ENCODE results near the gene PVALEF.

PVALEF gene

DNA sequence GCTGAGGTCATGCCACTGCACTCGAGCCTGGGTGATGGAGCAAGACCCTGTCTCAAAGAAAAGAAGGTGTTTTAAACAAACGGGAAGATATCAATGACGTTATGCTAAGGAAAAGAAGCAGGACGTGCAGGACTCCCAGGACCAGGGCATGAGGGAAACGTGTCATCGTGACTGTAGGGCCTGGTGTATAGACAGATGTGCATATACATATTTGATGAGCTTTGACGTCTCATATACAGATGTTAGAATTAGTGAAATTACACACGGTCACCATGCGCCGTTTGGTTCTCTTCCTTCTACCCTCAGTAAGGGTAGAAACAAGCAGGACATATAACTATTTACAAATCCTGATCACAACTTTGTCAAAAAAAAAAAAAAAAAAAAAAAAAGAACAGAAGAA is 17.6 kb upstream of the PVALEF start:
- H3K4ac ChIP-seq (ENCODE audit: low read length): no peak overlapping the region
- H2AFZ ChIP-seq (ENCODE audit: low read length): no peak overlapping the region
- H3K79me1 ChIP-seq (ENCODE audit: low read depth, low read length): no peaks in the 10 kb centered on the region
- no peak overlapping the region for H3K23ac ChIP-seq (ENCODE audit: low read depth, low read length, poor library complexity)
- no peak overlapping the region for H3K4me3 ChIP-seq (ENCODE audit: low read length in 2 of 2)
- no peak overlapping the region for H2BK12ac ChIP-seq (ENCODE audit: low read length)
- peaks cover 4 to 8% of the 10 kb centered on the region in 2 donors for H3K4me1 ChIP-seq (ENCODE audit: control insufficient read depth in 2 of 2, insufficient read depth in 1 of 2, low read depth in 1 of 2, low read length in 2 of 2)
- H4K91ac ChIP-seq (ENCODE audit: low read depth, low read length, poor library complexity): no peak overlapping the region
- WGBS, 2 donors (ENCODE audit: extremely low coverage in 2 of 2, insufficient read length in 2 of 2, insufficient replicate concordance in 1 of 2): no CpG with 5 or more reads among the region's 10 CpGs
- H2BK120ac ChIP-seq (ENCODE audit: low read depth, low read length): no peak overlapping the region
- DNase-seq (ENCODE audit: low spot score): no peak
- no peak overlapping the region for H2BK15ac ChIP-seq (ENCODE audit: low read length)
- no peaks in the 10 kb centered on the region for H3K36me3 ChIP-seq (replicated peaks in 1 of 2; ENCODE audit: control insufficient read depth in 2 of 2, insufficient read depth in 2 of 2, low read length in 2 of 2)
- no peak overlapping the region for H3K27ac ChIP-seq (replicated peaks; ENCODE audit: low read length)
- no peak overlapping the region for H3K14ac ChIP-seq (ENCODE audit: low read length)
- H3K4me2 ChIP-seq (ENCODE audit: insufficient read depth, low read length, poor library complexity, severe bottlenecking): no peak overlapping the region
- no peak overlapping the region for H2BK5ac ChIP-seq (ENCODE audit: low read length)
- no peaks in the 10 kb centered on the region for H3K27me3 ChIP-seq (ENCODE audit: control insufficient read depth in 3 of 3, insufficient read depth in 3 of 3, low read depth in 1 of 3, low read length in 3 of 3)
- no peak overlapping the region for H3K18ac ChIP-seq (ENCODE audit: low read length)
- H3K9ac ChIP-seq (ENCODE audit: low read depth, low read length, poor library complexity): no peak overlapping the region
- no peaks in the 10 kb centered on the region for H3K9me3 ChIP-seq (replicated peaks in 1 of 2; ENCODE audit: control insufficient read depth in 2 of 2, insufficient read depth in 1 of 2, low read depth in 1 of 2, low read length in 2 of 2)
- H4K8ac ChIP-seq (ENCODE audit: low read depth, low read length): no peak overlapping the region
- no peak overlapping the region for H2AK5ac ChIP-seq (ENCODE audit: low read depth, low read length)

- Histone ChIP-seq H3K9me3 (replicated peaks in 1 of 2; ENCODE audit: control insufficient read depth in 2 of 2, insufficient read depth in 1 of 2, low read depth in 1 of 2, low read length in 2 of 2) (no peaks in the 10 kb centered on the region), H4K91ac (ENCODE audit: low read depth, low read length, poor library complexity) (no peak overlapping the region), H3K14ac (ENCODE audit: low read length) (peak overlapping the region; percentile 76), H3K4ac (ENCODE audit: low read length) (no peak overlapping the region), H2BK5ac (ENCODE audit: low read length) (peak overlapping the region; percentile 66), H3K4me2 (ENCODE audit: insufficient read depth, low read length, poor library complexity, severe bottlenecking) (no peak overlapping the region), H3K27ac (replicated peaks; ENCODE audit: low read length) (no peak overlapping the region), H3K4me1 (ENCODE audit: control insufficient read depth in 2 of 2, insufficient read depth in 1 of 2, low read depth in 1 of 2, low read length in 2 of 2) (peaks cover 2 to 7% of the 10 kb centered on the region in 2 donors), H3K36me3 (replicated peaks in 1 of 2; ENCODE audit: control insufficient read depth in 2 of 2, insufficient read depth in 2 of 2, low read length in 2 of 2) (no peaks in the 10 kb centered on the region), H3K27me3 (ENCODE audit: control insufficient read depth in 3 of 3, insufficient read depth in 3 of 3, low read depth in 1 of 3, low read length in 3 of 3) (no peaks in the 10 kb centered on the region), H4K8ac (ENCODE audit: low read depth, low read length) (peak overlapping the region; percentile 48), H2BK12ac (ENCODE audit: low read length) (peak overlapping the region; percentile 73), H2BK15ac (ENCODE audit: low read length) (no peak overlapping the region), H3K79me1 (ENCODE audit: low read depth, low read length) (no peaks in the 10 kb centered on the region), H2AK5ac (ENCODE audit: low read depth, low read length) (peak overlapping the region; percentile 63), H3K23ac (ENCODE audit: low read depth, low read length, poor library complexity) (peak overlapping the region; percentile 93), H3K9ac (ENCODE audit: low read depth, low read length, poor library complexity) (no peak overlapping the region), H3K4me3 (ENCODE audit: low read length in 2 of 2) (no peak overlapping the region), H2BK120ac (ENCODE audit: low read depth, low read length) (no peak overlapping the region), H2AFZ (ENCODE audit: low read length) (no peak overlapping the region), H3K18ac (ENCODE audit: low read length) (no peak overlapping the region)
- no peak for DNase-seq (ENCODE audit: low spot score)
- WGBS, 2 donors (ENCODE audit: extremely low coverage in 2 of 2, insufficient read length in 2 of 2, insufficient replicate concordance in 1 of 2): no CpG with 5 or more reads among the region's 15 CpGs
These were observed 16.7 kb upstream of the PVALEF start for GRCh38 chr17:81148571-81148970.

DNA sequence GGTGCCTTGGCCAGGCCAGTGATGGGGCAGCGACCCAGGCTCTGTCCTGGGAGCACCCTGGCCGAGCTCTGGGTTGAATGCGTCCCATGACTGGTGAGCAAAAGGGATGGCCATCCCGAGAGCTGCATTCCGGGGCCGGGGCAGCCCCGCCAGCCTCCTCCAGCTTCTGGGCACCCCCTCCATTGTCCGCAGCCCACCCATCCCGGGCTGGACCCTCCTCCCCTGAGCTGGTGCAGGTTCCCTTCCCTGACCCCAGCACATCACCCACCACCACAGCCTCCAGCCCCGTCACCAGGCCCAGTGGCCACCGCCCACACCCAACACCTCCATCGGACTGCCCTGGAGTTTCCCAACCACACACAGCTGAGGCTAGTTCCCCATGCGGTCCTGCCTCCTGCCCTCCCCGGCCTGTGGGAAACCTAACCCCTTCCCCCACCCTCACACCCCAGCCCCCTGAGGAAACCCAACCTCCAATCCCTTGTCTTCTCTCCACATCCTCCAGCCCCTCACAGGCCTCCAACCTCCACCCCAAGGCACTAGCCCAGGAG is 16.2 kb upstream of the PVALEF start:
- no peaks in the 10 kb centered on the region for H3K27me3 ChIP-seq (ENCODE audit: control insufficient read depth in 3 of 3, insufficient read depth in 3 of 3, low read depth in 1 of 3, low read length in 3 of 3)
- peak overlapping the region; percentile 66 for H2BK5ac ChIP-seq (ENCODE audit: low read length)
- H3K23ac ChIP-seq (ENCODE audit: low read depth, low read length, poor library complexity): peak overlapping the region; percentile 8
- no peak overlapping the region for H3K27ac ChIP-seq (replicated peaks; ENCODE audit: low read length)
- no peak overlapping the region for H4K91ac ChIP-seq (ENCODE audit: low read depth, low read length, poor library complexity)
- no peak overlapping the region for H3K4me2 ChIP-seq (ENCODE audit: insufficient read depth, low read length, poor library complexity, severe bottlenecking)
- DNase-seq (ENCODE audit: low spot score): no peak
- peaks cover 2 to 6% of the 10 kb centered on the region in 2 donors for H3K4me1 ChIP-seq (ENCODE audit: control insufficient read depth in 2 of 2, insufficient read depth in 1 of 2, low read depth in 1 of 2, low read length in 2 of 2)
- H2AFZ ChIP-seq (ENCODE audit: low read length): no peak overlapping the region
- no peaks in the 10 kb centered on the region for H3K79me1 ChIP-seq (ENCODE audit: low read depth, low read length)
- H2BK12ac ChIP-seq (ENCODE audit: low read length): no peak overlapping the region
- H3K4me3 ChIP-seq (ENCODE audit: low read length in 2 of 2): no peak overlapping the region
- H3K4ac ChIP-seq (ENCODE audit: low read length): no peak overlapping the region
- no peaks in the 10 kb centered on the region for H3K9me3 ChIP-seq (replicated peaks in 1 of 2; ENCODE audit: control insufficient read depth in 2 of 2, insufficient read depth in 1 of 2, low read depth in 1 of 2, low read length in 2 of 2)
- no CpG with 5 or more reads among the region's 14 CpGs for WGBS, 2 donors (ENCODE audit: extremely low coverage in 2 of 2, insufficient read length in 2 of 2, insufficient replicate concordance in 1 of 2)
- peak overlapping the region; percentile 76 for H3K14ac ChIP-seq (ENCODE audit: low read length)
- peak overlapping the region; percentile 63 for H2AK5ac ChIP-seq (ENCODE audit: low read depth, low read length)
- no peak overlapping the region for H3K18ac ChIP-seq (ENCODE audit: low read length)
- H2BK15ac ChIP-seq (ENCODE audit: low read length): peak overlapping the region; percentile 30
- no peaks in the 10 kb centered on the region for H3K36me3 ChIP-seq (replicated peaks in 1 of 2; ENCODE audit: control insufficient read depth in 2 of 2, insufficient read depth in 2 of 2, low read length in 2 of 2)
- no peak overlapping the region for H4K8ac ChIP-seq (ENCODE audit: low read depth, low read length)
- no peak overlapping the region for H3K9ac ChIP-seq (ENCODE audit: low read depth, low read length, poor library complexity)
- H2BK120ac ChIP-seq (ENCODE audit: low read depth, low read length): no peak overlapping the region

GRCh38 chr17:81150377-81151077 is 14.8 kb upstream of the PVALEF start:
- no peak for DNase-seq (ENCODE audit: low spot score)
- Histone ChIP-seq H2AK5ac (ENCODE audit: low read depth, low read length) (peak overlapping the region; percentile 68), H3K14ac (ENCODE audit: low read length) (peak overlapping the region; percentile 38), H3K23ac (ENCODE audit: low read depth, low read length, poor library complexity) (peak overlapping the region; percentile 89), H3K18ac (ENCODE audit: low read length) (no peak overlapping the region), H3K4me2 (ENCODE audit: insufficient read depth, low read length, poor library complexity, severe bottlenecking) (no peak overlapping the region), H2BK120ac (ENCODE audit: low read depth, low read length) (peak overlapping the region; percentile 47), H2AFZ (ENCODE audit: low read length) (no peak overlapping the region), H3K4me1 (ENCODE audit: control insufficient read depth in 2 of 2, insufficient read depth in 1 of 2, low read depth in 1 of 2, low read length in 2 of 2) (peaks cover 0 to 4% of the 10 kb centered on the region in 2 donors), H3K79me1 (ENCODE audit: low read depth, low read length) (no peaks in the 10 kb centered on the region), H4K91ac (ENCODE audit: low read depth, low read length, poor library complexity) (no peak overlapping the region), H2BK12ac (ENCODE audit: low read length) (peak overlapping the region; percentile 14), H3K9me3 (replicated peaks in 1 of 2; ENCODE audit: control insufficient read depth in 2 of 2, insufficient read depth in 1 of 2, low read depth in 1 of 2, low read length in 2 of 2) (no peaks in the 10 kb centered on the region), H3K9ac (ENCODE audit: low read depth, low read length, poor library complexity) (peak overlapping the region; percentile 44), H3K27me3 (ENCODE audit: control insufficient read depth in 3 of 3, insufficient read depth in 3 of 3, low read depth in 1 of 3, low read length in 3 of 3) (no peaks in the 10 kb centered on the region), H3K4ac (ENCODE audit: low read length) (no peak overlapping the region), H3K36me3 (replicated peaks in 1 of 2; ENCODE audit: control insufficient read depth in 2 of 2, insufficient read depth in 2 of 2, low read length in 2 of 2) (no peaks in the 10 kb centered on the region), H2BK15ac (ENCODE audit: low read length) (no peak overlapping the region), H4K8ac (ENCODE audit: low read depth, low read length) (no peak overlapping the region), H3K27ac (replicated peaks; ENCODE audit: low read length) (no peak overlapping the region), H2BK5ac (ENCODE audit: low read length) (no peak overlapping the region), H3K4me3 (ENCODE audit: low read length in 2 of 2) (no peak overlapping the region)
- WGBS, 2 donors (ENCODE audit: extremely low coverage in 2 of 2, insufficient read length in 2 of 2, insufficient replicate concordance in 1 of 2): no CpG with 5 or more reads among the region's 14 CpGs
